GM12878 (cell line): Measurements from ENCODE around the gene PTK6. TPM values are rescaled to one million over a fixed set of nuclear protein-coding genes. Genes with fewer than 3 reads are reported as not detected.
A peak's percentile ranks its signal among the peaks of the same experiment; 100 is the strongest.

Source experiments
- ATAC-seq: fragments of 200-7000 bp; cut with Tn5 transposase; 3 replicates; pipeline ENCODE4 v1.9.1; 2020; ENCODE audit warnings: mild to moderate bottlenecking, moderate library complexity
- BruUV-seq: library from RNA; stranded (reverse); fragments of 400-500 nt; replicated peaks from 2 replicates; lab custom pipeline; 2021; lab: Mats Ljungman, UMichigan
- CTCF ChIA-PET: fragments of 300-600 bp; sonication (Branson Sonifier 250); formaldehyde crosslinking; extraction: SDS; loops from one replicate; lab custom pipeline; 2021; ENCODE audit warnings: inconsistent platforms; lab: Yijun Ruan, JAX
- POLR2A ChIA-PET: fragments of 350-600 bp; formaldehyde crosslinking; extraction: SDS; loops from one replicate; lab custom pipeline; 2021; ENCODE audit warnings: inconsistent platforms; lab: Charles Lee
- RAD21 ChIA-PET: fragments of 300-600 bp; sonication (Branson Sonifier 250); formaldehyde crosslinking; loops from one replicate; lab custom pipeline; 2023; ENCODE audit warnings: antibody characterized with exemption; ENCODE audit not compliant: unreplicated experiment; lab: Charles Lee
- SMC1A ChIA-PET: fragments of 300-600 bp; sonication (Branson Sonifier 250); formaldehyde crosslinking; loops from one replicate; lab custom pipeline; 2023; ENCODE audit not compliant: unreplicated experiment, uncharacterized antibody; lab: Charles Lee
- DNase-seq: peaks from one replicate; pipeline ENCODE4 v3.0.0-alpha.2; 2011; ENCODE audit warnings: low read depth, low spot score
- FAIRE-seq: peaks from 3 replicates; lab custom pipeline; 2011; peaks lifted over from hg19 to GRCh38; lab: Jason Lieb, UNC
- H2AFZ ChIP-seq: 2 replicates; pipeline ENCODE4 v1.6.0; 2011; ENCODE audit warnings: low read depth, low read length, control low read depth; ENCODE audit not compliant: control insufficient read depth
- H3K27ac ChIP-seq: 2 replicates; pipeline ENCODE4 v1.5.1; 2011; ENCODE audit warnings: control low read depth; ENCODE audit not compliant: control insufficient read depth, insufficient read depth
- H3K27me3 ChIP-seq, 2 experiments: replicated peaks in 1 of 2; 2 replicates each; pipeline versions ENCODE4 v1.6.0 to v1.6.1; 2011; ENCODE audit warnings: low read length in 1 of 2; ENCODE audit not compliant: control insufficient read depth in 2 of 2, insufficient read depth in 2 of 2
- H3K36me3 ChIP-seq, 2 experiments: 2 replicates each; pipeline ENCODE4 v1.5.1; 2011; ENCODE audit warnings: low read length in 1 of 2; ENCODE audit not compliant: control insufficient read depth in 2 of 2, insufficient read depth in 2 of 2
- H3K4me1 ChIP-seq: 2 replicates; pipeline ENCODE4 v1.6.1; 2011; ENCODE audit warnings: mild to moderate bottlenecking, low read length, moderate library complexity, mixed read lengths; ENCODE audit not compliant: control insufficient read depth, insufficient read depth
- H3K4me2 ChIP-seq: 2 replicates; pipeline ENCODE4 v1.6.0; 2011; ENCODE audit warnings: control low read depth; ENCODE audit not compliant: control insufficient read depth, insufficient read depth
- H3K4me3 ChIP-seq: fragments of 200-600 bp; sonication (generic); 2 replicates; pipeline ENCODE4 v1.5.1; 2016
- H3K79me2 ChIP-seq: 2 replicates; pipeline ENCODE4 v1.6.0; 2011; ENCODE audit warnings: low read length; ENCODE audit not compliant: control insufficient read depth, insufficient read depth
- H3K9ac ChIP-seq: 2 replicates; pipeline ENCODE4 v1.8.0; 2011; ENCODE audit warnings: low read length, control low read depth, mixed read lengths; ENCODE audit not compliant: control insufficient read depth, insufficient read depth
- H3K9me3 ChIP-seq: replicated peaks from 3 replicates; pipeline ENCODE4 v1.5.1; 2011; ENCODE audit warnings: mild to moderate bottlenecking, low read length; ENCODE audit not compliant: control insufficient read depth, insufficient read depth
- H4K20me1 ChIP-seq: 2 replicates; pipeline ENCODE4 v1.6.0; 2011; ENCODE audit not compliant: control insufficient read depth, insufficient read depth
- ATF7 ChIP-seq: fragments of 450-650 bp; IDR thresholded peaks from 2 replicates; pipeline ENCODE4 v1.6.1; 2016; ENCODE audit warnings: low read depth, mild to moderate bottlenecking
- BHLHE40 ChIP-seq, 2 experiments: fragments of 450-650 bp in 1 of 2; IDR thresholded peaks; 2 replicates each; pipeline ENCODE4 v1.6.1; 2011 to 2017; ENCODE audit warnings: low read depth in 2 of 2, borderline replicate concordance in 1 of 2, improper control_type of control experiment in 1 of 2, low read length in 1 of 2, mild to moderate bottlenecking in 1 of 2
- NFIC ChIP-seq: IDR thresholded peaks from 2 replicates; pipeline ENCODE4 v1.6.1; 2012; ENCODE audit warnings: low read depth, mild to moderate bottlenecking, inconsistent platforms, low read length, moderate library complexity
- PML ChIP-seq: IDR thresholded peaks from 2 replicates; pipeline ENCODE4 v1.6.1; 2012; ENCODE audit warnings: low read length, inconsistent platforms
- POU2F2 ChIP-seq: IDR thresholded peaks from 3 replicates; pipeline ENCODE4 v1.6.1; 2011; ENCODE audit warnings: low read depth, mild to moderate bottlenecking, low read length, borderline replicate concordance
- RELA ChIP-seq: fragments of 450-650 bp; IDR thresholded peaks from 2 replicates; pipeline ENCODE4 v1.8.0; 2014; ENCODE audit warnings: borderline replicate concordance; ENCODE audit not compliant: partially characterized antibody
- SUPT20H ChIP-seq: IDR thresholded peaks from 2 replicates; pipeline ENCODE4 v1.6.1; 2011; ENCODE audit warnings: low read depth, mild to moderate bottlenecking, low read length, moderate library complexity, borderline replicate concordance; ENCODE audit not compliant: control insufficient read depth
- WGBS: methylation state at CpG from one replicate; pipeline ENCODE4 v1.1.6; 2016; ENCODE audit warnings: low lambda C conversion rate; ENCODE audit not compliant: insufficient replicate concordance, insufficient coverage; ENCODE audit errors: missing lambda C conversion rate; 5-methylcytosine and 5-hydroxymethylcytosine counted together
- in situ Hi-C: fragments of 300-500 bp; cut with MboI; formaldehyde crosslinking; loops from 9 replicates; pipeline ENCODE4 v1.14.3; 2018; ENCODE audit warnings: mixed read lengths
- intact Hi-C: fragments of 100-400 bp; cut with micrococcal nuclease; formaldehyde crosslinking; loops from one replicate; pipeline ENCODE4 v1.14.2; 2022; ENCODE audit not compliant: unreplicated experiment
- polyA plus RNA-seq, 11 experiments: library from polyadenylated mRNA; depleted of rRNA in 4 of 11; unstranded in 6 of 11; stranded (reverse) in 5 of 11; fragments of >200 nt; fragmentation: Nextera tagmentation in 4 of 11; fragmentation: Illumina TruSeq in 1 of 11; extraction: Ambion mirVana in 4 of 11; extraction: Trizol in 1 of 11; gene quantifications; 1 replicate in 1 of 11; 2 replicates in 10 of 11; pipeline versions ENCODE4 v1.2.1 to v1.2.3, GENCODE V29; 2011 to 2016; ENCODE audit warnings: inconsistent platforms in 2 of 11, missing spikeins in 2 of 11, low read depth in 1 of 11
- total RNA-seq, 4 experiments: library from RNA; depleted of rRNA in 3 of 4; stranded (reverse); fragments of >200 nt in 3 of 4; fragmentation: Illumina TruSeq in 1 of 4; extraction: Trizol in 1 of 4; gene quantifications; 2 replicates each; pipeline versions ENCODE4 v1.2.1 to v1.2.3, GENCODE V29; 2013 to 2021

Gene PTK6
- total and polyA plus RNA-seq, 10 of the 15 experiments (the other 5 are each of a cell fraction or from before 2014, with no cell fraction given): 0.02 to 0.21 (median 0.09) TPM; not detected in 3

GRCh38 chr20:63549679-63550282 lies 12.6 kb upstream of the PTK6 start:
- BruUV-seq: no TSS peak
- Histone ChIP-seq H3K4me1 (peaks cover 19% of the 10 kb centered on the region), H3K9ac (no peak overlapping the region), H3K4me3 (no peak overlapping the region), H3K4me2 (no peak overlapping the region), H2AFZ (no peak overlapping the region), H4K20me1 (no peaks in the 10 kb centered on the region), H3K79me2 (no peaks in the 10 kb centered on the region), H3K36me3 (no peaks in the 10 kb centered on the region), H3K27me3 (no peaks in the 10 kb centered on the region; a peak in 1 of 4 replicates), H3K9me3 (no peaks in the 10 kb centered on the region), H3K27ac (no peak overlapping the region)
- FAIRE-seq (no peak), DNase-seq (no peak), ATAC-seq (no peak)
- POLR2A ChIA-PET: interaction anchor here (0.7 kb wide), 1 partner anchor 25 kb away, joined by 3 read pairs; the partner anchor contains the start of gene HELZ2
- RAD21 ChIA-PET: interaction anchor here (2.1 kb wide), 1 partner anchor 12 kb away, joined by 6 read pairs; the partner anchor contains the start of gene PTK6
- 60% methylated on average over 17 of the region's 18 CpGs for WGBS
- SMC1A ChIA-PET: interaction anchor here (1.5 to 3.5 kb wide), 2 partner anchors 12 to 13 kb away, joined by 3 to 16 read pairs; partner anchors contain the start of gene PTK6
- CTCF ChIA-PET: interaction anchor here (0.6 to 1.1 kb wide), 2 partner anchors 12 to 553 kb away, joined by 3 to 4 read pairs; partner anchors contain the start of gene PTK6
- in situ Hi-C loops (no loop called here), intact Hi-C loops (no loop called here)
- no peak for TF ChIP-seq POU2F2
- TF ChIP-seq SUPT20H: no peak
- TF ChIP-seq RELA: no peak
- TF ChIP-seq ATF7: no peak
- no peak for TF ChIP-seq PML

- 23% methylated on average over 2 of the region's 25 CpGs for WGBS
- CTCF ChIA-PET: no interaction called here
- no peaks in the 10 kb centered on the region for H3K9me3 ChIP-seq
- TF ChIP-seq NFIC (no peak), BHLHE40 (IDR thresholded peaks at IDR 0.05; ENCODE audit: borderline replicate concordance in 1 of 2, low read depth in 2 of 2, low read length in 1 of 2) (peak in 1 of 2 experiments; percentile 27; a peak in 1 of 4 replicates)
- no peak for ATAC-seq
- RAD21 ChIA-PET: interaction anchor here (2.1 kb wide), 1 partner anchor 12 kb away, joined by 6 read pairs; the partner anchor contains the start of gene PTK6
- no peaks in the 10 kb centered on the region for H4K20me1 ChIP-seq
- H3K4me3 ChIP-seq: no peak overlapping the region
- in situ Hi-C loops: no loop called here
- H3K4me2 ChIP-seq: no peak overlapping the region
- H3K27ac ChIP-seq: no peak overlapping the region
- POLR2A ChIA-PET: interaction anchor here (0.7 kb wide), 1 partner anchor 25 kb away, joined by 3 read pairs; the partner anchor contains the start of gene HELZ2
- H3K9ac ChIP-seq: no peak overlapping the region
- no TSS peak for BruUV-seq
- no peak overlapping the region for H2AFZ ChIP-seq
- peaks cover 12% of the 10 kb centered on the region for H3K4me1 ChIP-seq
- no peak for DNase-seq
- H3K36me3 ChIP-seq: no peaks in the 10 kb centered on the region
- no peak for FAIRE-seq
- no peaks in the 10 kb centered on the region for H3K79me2 ChIP-seq
- intact Hi-C loops: no loop called here
- H3K27me3 ChIP-seq: no peaks in the 10 kb centered on the region; a peak in 1 of 4 replicates
- SMC1A ChIA-PET: interaction anchor here (1.5 kb wide), 1 partner anchor 14 kb away, joined by 3 read pairs; no protein-coding TSS in a partner anchor
These were observed 11.8 kb upstream of the PTK6 start for GRCh38 chr20:63549019-63549418.
